GM20000 (cell line): ENCODE measurements around the gene CPXM2.

Experiments used
- DNase-seq: peaks from one replicate; pipeline ENCODE4 v3.0.0; 2012; ENCODE audit warnings: low spot score
- CTCF ChIP-seq: IDR thresholded peaks from 2 replicates; pipeline ENCODE4 v1.5.1; 2012; ENCODE audit warnings: mild to moderate bottlenecking, control low read depth; ENCODE audit errors: extremely low read depth, missing control alignments

CPXM2 gene

GRCh38 chr10:123759501-123760031, 132.0 kb downstream of the CPXM2 start:
- no peak for TF ChIP-seq CTCF

DNA sequence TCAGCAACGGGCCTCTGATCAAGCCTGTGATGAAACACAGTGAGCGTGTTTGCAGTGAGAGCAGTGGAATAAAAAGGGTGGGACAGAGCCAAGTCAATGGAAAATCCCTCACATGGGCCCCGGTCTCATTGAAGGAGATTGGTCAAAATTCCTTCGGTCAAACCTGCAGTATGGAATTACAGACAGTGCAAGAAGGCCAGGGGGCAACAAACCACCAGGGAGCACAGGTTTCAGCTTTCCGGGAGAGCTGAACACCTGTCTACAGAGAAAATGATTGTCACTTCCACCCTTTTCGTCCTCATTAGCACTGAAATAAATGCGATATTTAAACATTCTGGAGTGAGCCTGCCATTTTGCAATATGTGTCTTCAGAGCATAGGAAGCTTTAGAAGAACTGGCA, 132.6 kb downstream of the CPXM2 start:
- no peak for DNase-seq
- no peak for TF ChIP-seq CTCF

More at GRCh38 chr10:123759501-123760031, 132.0 kb downstream of the CPXM2 start:
- DNase-seq = no peak

GRCh38 chr10:123757853-123758252, 133.8 kb downstream of the CPXM2 start:
- DNase-seq = no peak
- TF ChIP-seq CTCF = no peak

GRCh38 chr10:123755061-123755460, 136.5 kb downstream of the CPXM2 start:
- no peak for DNase-seq
- no peak for TF ChIP-seq CTCF

GRCh38 chr10:123754123-123754522, 137.5 kb downstream of the CPXM2 start:
- no peak for TF ChIP-seq CTCF
- no peak for DNase-seq

- no peak for DNase-seq
- TF ChIP-seq CTCF = no peak
Observed at GRCh38 chr10:123751342-123752134, 140.1 kb downstream of the CPXM2 start.

GRCh38 chr10:123750901-123751300, 140.7 kb downstream of the CPXM2 start:
- no peak for TF ChIP-seq CTCF
- no peak for DNase-seq
